ENCODE results near the gene GPS1.

GPS1 gene

GRCh38 chr17:82106688-82107305, 55.1 kb downstream of the GPS1 start:
- in situ Hi-C loops (cut with HindIII; ENCODE audit: low sequenced_read_pairs) = no loop called here
- no peak for TF ChIP-seq CTCF (IDR thresholded peaks at IDR 0.05; ENCODE audit: low read depth, low read length)
- no peak for DNase-seq (ENCODE audit: low read depth, low spot score)
- H3K4me3 ChIP-seq (ENCODE audit: low read depth, low read length) = no peak overlapping the region

Data from astrocyte of the spinal cord (primary cell).